HG03460 (cell line): Measurements from ENCODE around the gene DAB2.
A peak's percentile ranks its signal among the peaks of the same experiment; 100 is the strongest.

Experiments
- ATAC-seq: cut with Tn5 transposase; IDR thresholded peaks from one replicate; pipeline ENCODE4 v1.9.1; 2021; ENCODE audit not compliant: unreplicated experiment

The DAB2 gene

DNA sequence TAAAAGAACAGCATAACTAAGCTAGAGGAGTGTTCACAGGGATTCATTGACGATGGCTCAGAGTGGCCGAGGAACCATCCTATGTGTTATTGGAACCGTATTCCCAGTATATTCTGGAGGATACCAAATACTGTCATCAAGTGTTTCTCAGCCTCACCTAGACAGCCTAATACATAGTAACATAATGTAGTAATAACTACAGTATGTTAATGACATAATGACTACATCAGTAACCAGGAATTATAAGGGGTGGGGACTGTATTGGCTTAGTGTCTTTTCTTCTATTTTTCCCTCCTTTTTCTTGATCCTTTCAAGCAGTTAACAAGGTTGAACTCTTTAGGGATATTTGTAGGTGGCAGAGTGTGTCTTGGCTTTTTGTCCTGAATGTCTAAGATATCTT is 33.8 kb downstream of the DAB2 start:
- ATAC-seq: no peak

GRCh38 chr5:39387293-39387692 is 37.5 kb downstream of the DAB2 start:
- no peak for ATAC-seq

DNA sequence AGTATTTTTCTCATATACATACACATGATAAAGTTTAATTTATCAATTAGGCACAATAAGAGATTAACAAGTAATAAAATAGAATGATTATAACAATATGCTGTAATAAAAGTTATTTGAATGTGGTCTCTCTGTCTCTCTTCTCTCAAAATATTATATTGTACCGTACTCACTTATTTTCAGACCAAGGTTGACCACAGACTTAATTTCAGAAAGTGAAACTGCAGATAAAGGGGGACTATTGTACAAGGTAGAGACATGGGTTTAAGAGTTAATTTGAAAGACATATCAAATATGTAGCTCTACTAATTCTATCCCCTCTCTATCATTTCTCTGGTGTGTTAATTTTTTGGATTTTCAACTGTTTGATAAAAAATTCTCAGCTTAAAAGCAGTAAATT is 40.5 kb downstream of the DAB2 start:
- no peak for ATAC-seq

DNA sequence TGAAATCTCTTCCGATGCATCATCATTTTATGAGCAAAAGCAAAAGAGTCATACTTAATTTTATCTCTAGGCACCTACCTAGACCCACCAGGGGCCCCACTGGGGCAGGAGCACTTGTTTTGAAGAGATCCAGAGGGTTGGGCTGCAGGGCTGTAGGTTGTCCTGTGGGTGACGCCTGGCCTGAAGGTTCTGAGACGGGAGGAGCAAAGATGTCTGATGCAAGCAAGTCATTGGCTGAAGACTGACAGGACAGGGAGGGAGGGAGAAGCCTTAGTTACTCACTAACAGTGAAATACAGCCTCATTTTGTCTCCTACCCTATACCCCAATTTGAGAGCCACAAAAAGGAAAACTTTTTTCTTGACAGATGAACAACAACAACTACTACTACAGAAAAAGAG is 43.4 kb downstream of the DAB2 start:
- ATAC-seq: no peak

DNA sequence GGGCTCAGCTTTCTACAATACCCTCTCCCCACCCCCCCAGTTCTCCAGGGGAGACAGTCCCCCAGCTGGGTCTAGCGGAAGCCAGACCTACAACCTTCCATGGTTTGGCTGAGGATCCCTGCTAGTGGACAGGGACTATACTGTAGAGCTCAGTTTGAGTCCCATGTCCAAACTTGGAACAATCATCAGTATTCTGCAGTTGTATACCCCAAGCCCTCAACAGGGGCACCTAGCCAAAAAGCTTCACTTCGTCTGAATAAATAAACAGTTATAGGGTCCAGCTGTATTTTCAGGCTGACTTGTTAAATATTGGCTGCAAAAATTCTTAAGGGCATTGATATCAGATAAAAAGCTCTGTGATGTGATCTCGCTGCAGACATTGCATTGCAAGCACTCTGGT is 45.1 kb downstream of the DAB2 start:
- ATAC-seq: no peak

- no peak for ATAC-seq
These were observed 47.2 kb downstream of the DAB2 start for GRCh38 chr5:39377613-39378012.

DNA sequence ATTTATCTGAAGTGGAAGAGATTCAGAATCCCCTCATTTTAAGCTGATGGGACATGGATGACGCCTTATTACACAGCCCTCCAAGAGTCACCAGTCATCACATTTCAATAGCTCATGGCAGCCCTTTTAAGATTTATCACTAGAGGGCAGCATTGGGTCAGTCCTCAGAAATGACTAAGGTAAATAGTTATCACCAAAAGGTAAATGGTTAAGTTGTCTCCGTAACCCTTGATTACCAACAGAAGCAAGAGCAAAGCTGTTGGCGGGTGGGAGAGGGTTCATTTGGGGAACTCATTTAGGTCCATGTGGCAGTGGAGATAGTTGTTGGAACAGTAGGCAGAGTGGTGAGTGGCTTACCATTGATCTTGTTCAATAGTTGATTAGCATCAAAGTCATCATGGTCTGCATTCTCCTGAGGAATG is 48.5 kb downstream of the DAB2 start:
- peak; percentile 86 for ATAC-seq

DNA sequence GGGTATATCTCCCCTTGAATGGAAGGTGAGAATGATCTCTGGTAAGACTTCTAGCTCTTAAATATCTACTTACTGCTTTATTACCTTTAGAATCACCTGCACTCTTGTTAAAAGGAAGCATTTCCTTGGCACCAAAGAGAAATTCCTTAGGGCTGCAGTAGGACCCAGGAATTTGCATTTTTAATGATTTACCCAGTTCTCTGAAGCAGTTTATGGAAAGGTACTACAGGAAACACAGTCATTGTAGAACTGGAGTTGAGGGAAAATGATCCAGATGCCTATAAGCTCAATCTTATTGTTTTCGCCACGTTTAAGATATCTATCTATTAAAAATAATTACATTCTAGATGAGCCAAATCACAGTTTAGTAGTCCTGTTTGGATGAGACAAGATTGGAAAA is 51.0 kb downstream of the DAB2 start:
- ATAC-seq: no peak

DNA sequence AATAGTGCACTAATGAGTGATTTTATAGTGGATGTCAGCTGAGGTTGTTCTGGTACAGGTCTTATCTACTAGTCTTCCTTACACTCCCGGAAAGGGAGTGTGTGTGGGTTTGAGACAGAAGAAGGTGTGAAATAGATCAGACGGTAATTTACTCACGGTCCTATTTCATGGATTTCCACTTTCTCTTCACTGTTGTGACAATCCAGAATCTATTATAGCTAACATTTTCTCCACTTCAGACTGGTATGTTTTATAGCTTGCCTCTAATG is 53.5 kb downstream of the DAB2 start:
- no peak for ATAC-seq

DNA sequence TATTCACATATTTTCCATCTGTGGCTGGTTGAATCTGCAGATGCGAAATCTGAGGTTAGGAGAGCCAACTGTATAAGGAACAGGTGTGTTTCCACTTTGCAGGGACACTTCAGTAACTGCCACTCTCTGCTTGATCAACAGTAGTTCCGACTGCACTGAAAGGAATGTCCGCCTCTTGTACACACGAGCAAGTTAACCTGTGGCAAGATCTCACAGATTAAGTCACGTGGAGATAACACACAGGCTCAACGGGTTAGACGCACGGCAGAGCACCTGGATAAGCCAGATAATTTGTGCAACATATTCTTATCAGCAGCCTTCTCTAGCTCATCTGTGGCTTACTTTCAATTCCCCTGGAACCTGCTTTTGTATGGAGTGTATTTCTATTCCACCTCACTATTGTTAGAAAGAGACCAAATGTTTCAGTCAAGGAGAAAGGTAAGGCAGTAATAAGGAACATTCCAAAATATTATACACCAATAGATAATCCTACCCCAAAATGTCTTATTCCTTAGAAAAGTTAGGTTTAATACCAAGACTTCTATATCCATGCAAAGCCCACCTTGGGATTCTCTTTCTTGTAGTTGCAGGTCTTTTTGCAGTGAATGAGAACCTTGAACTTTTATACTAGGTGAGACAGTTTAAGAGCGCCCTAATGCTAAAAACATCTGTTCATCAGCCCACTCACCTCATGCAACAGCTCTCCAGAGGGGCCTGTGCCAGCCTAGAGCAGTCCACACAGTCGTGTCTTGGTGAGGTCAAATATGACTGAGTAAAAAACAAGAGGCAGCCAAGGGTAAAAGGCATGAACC is 54.0 kb downstream of the DAB2 start:
- no peak for ATAC-seq

GRCh38 chr5:39369123-39369815 is 55.5 kb downstream of the DAB2 start:
- ATAC-seq: no peak

- no peak for ATAC-seq
These were observed 56.7 kb downstream of the DAB2 start for GRCh38 chr5:39368116-39368515.

DNA sequence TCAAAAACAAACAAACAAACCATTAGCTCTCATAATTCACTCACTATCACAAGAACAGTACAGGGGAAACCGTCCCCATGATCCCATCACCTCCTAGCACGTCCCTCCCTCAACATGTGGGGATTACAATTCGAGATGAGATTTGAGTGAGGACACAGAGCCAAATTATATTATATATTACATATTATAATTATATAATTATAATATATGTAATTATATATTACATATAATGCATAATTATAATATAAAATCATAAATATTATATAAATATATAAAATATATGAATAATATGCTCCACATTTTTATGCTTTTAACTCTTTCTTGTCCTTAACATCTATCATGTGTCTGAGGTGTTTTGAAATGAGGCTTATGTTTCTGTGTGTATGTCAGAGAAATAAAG is 57.1 kb downstream of the DAB2 start:
- no peak for ATAC-seq

GRCh38 chr5:39364367-39364766 is 60.4 kb downstream of the DAB2 start, which contains the start of gene C9:
TSS of gene C9 (minus strand) at chr5:39364495. CDS start at chr5:39364464, 31 bp downstream.
- ATAC-seq: no peak

- no peak for ATAC-seq
These were observed 61.6 kb downstream of the DAB2 start for GRCh38 chr5:39363217-39363616.

GRCh38 chr5:39362646-39363045 is 62.1 kb downstream of the DAB2 start:
- no peak for ATAC-seq

- ATAC-seq: no peak
These were observed 63.5 kb downstream of the DAB2 start for GRCh38 chr5:39361306-39361705.

- no peak for ATAC-seq
These were observed 64.2 kb downstream of the DAB2 start for GRCh38 chr5:39360471-39361111.

DNA sequence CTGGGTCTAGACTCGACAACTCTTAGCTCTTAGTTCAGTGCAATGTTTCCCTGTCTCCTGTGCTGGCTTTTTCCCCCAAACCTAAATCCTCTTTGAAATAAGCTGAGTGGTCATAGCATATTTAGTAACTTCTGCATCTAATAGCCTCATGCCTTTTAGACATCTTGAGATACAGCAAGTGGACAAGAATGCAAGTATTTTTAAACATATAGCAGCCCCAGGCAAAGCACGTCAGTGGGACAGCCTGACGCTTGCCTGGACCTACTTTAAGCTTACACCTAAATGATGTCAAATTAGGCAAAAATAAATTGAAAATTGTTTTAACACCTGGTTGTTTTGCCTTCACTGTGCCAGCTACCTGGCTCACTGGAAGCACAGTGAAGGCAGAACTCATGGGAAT is 68.5 kb downstream of the DAB2 start:
- ATAC-seq: no peak

DNA sequence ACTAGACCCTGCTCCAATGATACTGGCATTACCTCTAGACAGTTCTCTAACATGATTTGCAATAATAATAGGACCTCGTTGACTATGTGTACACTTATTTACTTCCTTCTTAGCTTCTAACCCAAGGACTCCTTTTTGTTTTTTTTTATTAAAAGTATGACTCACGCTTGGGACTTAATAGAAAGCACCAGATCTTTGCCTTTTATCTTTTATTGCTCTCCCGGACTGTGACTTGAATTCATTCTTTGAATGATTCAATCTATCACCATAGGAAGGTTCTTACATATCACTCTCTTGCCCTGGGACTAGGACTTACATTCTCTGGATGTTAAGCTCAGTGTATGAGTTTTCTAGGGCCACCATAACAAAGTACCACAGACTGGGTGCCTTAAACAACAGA is 69.5 kb downstream of the DAB2 start:
- no peak for ATAC-seq

DNA sequence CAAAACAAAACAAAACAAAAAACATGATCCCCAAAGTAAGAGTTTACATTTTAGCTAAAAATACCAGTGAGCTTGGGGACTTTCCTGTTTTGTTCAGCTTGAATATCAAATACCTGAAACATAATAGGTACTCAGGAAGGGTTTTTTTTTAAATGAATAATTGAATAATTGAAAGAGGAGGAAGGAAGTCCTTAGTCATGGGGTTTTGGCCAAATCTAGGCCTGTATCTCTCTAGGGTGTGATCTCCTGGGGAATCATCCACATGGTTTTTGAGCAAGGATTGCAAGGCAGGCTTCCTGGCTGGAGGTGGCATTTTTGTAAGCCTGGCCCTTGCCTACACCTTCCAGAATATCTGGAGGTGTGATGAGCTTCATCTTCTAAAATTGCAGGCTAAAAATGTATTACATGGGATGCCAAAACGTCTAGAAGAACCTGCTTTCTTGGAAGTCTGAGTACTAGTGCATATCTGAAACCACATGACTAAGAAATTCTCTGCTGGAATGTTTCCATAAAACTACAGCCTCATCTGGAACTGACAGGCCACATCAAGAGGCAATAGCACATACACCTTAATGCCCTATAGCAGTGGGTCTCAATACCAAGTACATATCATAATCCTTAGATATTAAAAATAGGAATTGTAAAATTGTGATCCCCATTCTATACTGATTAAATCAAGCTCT is 70.9 kb downstream of the DAB2 start:
- ATAC-seq: no peak

- ATAC-seq: no peak
These were observed 71.8 kb downstream of the DAB2 start for GRCh38 chr5:39352951-39353350.
